Right lung (tissue), 5 donors: ENCODE measurements around the gene IL4I1. TPM values are rescaled to one million over a fixed set of nuclear protein-coding genes. Genes with fewer than 3 reads are reported as not detected.

Source experiments
- DNase-seq, 2 donors: peaks; one replicate each; pipeline ENCODE4 v3.0.0-alpha.2; 2013
- polyA plus RNA-seq, 5 donors: library from polyadenylated mRNA; unstranded; fragments of 120-200 nt; gene quantifications; one replicate each; pipeline versions ENCODE4 v1.2.1 to v1.2.3, GENCODE V29; 2013; ENCODE audit warnings: inconsistent platforms in 1 of 5, low replicate concordance in 1 of 5; ENCODE audit not compliant: insufficient read length in 5 of 5, insufficient read depth in 1 of 5

Gene IL4I1
- polyA plus RNA-seq, 5 donors, result 1.0 to 2.1 (median 1.5) TPM

- no peak for DNase-seq
Measured at GRCh38 chr19:49924004-49924880, 27.6 kb upstream of the IL4I1 start.

- no peak for DNase-seq
Measured at GRCh38 chr19:49923055-49924003, 26.6 kb upstream of the IL4I1 start.

- DNase-seq, result no peak
Measured at GRCh38 chr19:49921871-49922795, 25.4 kb upstream of the IL4I1 start.

DNA sequence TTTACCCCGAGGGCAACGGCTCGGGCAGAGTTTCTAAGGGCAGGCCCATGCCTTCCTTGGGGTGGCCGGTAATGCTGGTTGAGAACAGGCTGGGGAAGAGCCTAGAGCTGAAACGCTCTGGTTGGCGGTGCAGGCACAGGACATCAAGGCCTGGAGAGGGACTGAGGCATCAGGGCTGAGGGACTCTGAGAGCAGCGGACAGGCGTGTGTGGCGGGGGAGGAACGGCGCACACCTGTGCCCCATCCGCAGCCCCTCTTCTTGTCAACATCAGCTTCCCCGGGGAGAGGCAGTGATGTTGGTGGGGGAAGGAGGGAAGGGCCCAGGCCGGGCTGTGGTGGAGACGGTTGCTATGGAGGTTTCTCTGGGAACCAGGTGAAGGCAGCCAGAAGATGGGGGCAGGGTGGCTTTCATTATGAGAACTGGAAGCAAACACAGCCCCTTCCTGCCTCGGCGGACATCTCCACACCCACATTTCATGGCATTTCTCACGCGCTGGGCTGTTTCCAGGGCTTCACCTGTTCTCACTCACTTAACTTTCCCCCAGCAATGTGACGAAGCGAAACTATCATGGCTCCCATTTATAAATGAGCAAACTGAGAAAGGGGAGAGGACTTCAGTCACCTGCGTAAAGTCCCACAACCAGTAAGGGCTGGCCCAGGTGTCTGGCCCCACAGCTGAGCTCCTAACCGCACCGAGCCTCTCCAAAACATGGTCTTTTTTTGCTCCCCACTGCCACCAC, 24.1 kb upstream of the IL4I1 start:
- no peak for DNase-seq

DNA sequence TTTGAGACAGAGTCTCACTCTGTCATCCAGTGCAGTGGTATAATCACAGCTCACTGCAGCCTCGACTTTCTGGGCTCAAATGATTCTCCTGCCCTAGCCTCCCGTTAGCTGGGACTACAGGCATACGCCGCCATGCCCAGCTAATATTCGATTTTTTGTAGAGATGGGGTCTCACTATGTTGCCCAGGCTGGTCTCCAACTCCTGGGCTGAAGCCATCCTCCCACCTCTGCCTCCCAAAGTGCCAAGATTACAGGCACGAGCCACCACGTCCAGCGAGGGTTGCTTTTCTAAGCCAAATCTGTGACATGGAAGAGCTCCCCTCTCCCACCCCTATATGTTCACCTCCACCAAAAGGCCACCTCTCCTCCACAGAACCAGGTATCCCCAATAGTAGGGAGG, 21.4 kb upstream of the IL4I1 start:
- no peak for DNase-seq

DNA sequence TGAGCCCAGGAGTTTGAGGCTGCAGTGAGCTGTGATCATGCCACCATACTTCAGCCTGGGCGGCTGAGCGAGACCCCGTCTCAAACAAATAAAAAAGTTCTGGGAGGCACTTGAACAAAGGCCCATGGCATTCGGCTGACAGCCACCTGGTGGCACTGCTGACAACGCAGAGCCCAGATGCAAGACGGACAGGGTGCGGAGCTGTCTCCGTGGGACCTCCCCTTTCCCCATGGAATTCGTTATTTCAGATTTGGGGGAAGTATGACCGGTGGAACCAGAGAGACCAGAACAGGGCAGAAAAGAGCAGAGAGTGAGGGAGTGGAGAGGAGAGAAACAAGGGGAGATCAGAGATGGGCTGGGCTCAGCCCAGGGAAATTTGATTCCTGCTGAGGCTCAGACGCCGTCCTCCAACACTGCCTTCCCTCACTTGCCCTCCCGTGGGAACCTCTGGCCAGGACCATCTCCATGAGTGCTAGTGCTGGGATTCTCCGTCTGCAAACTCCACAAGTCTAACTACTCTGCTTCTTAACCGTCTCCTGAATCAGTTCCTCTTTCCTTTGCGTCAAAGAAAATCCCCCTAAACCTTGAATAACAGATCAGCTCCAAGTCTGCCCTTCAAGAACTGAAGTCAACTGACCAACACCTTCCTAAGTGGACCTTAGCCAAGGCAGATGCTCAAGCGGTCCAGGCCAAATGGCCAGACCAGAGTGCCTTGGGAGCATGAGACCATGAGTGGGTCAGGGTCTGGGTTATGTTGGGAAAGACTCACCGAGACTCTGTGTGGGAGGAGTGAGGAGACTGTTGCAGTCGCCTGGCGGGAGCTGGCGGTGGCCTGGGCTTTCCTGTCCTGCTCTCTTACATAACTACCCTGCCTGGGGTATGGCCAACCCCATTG, 20.4 kb upstream of the IL4I1 start:
- no peak for DNase-seq

- no peak for DNase-seq
Measured at GRCh38 chr19:49915271-49915670, 18.6 kb upstream of the IL4I1 start.

GRCh38 chr19:49913720-49914119, 17.0 kb upstream of the IL4I1 start:
- DNase-seq, result no peak

GRCh38 chr19:49912965-49913685, 16.4 kb upstream of the IL4I1 start:
- DNase-seq, result no peak

- DNase-seq, result no peak
Measured at GRCh38 chr19:49911381-49912145, 14.9 kb upstream of the IL4I1 start.

GRCh38 chr19:49910179-49910578, 13.5 kb upstream of the IL4I1 start:
- no peak for DNase-seq

DNA sequence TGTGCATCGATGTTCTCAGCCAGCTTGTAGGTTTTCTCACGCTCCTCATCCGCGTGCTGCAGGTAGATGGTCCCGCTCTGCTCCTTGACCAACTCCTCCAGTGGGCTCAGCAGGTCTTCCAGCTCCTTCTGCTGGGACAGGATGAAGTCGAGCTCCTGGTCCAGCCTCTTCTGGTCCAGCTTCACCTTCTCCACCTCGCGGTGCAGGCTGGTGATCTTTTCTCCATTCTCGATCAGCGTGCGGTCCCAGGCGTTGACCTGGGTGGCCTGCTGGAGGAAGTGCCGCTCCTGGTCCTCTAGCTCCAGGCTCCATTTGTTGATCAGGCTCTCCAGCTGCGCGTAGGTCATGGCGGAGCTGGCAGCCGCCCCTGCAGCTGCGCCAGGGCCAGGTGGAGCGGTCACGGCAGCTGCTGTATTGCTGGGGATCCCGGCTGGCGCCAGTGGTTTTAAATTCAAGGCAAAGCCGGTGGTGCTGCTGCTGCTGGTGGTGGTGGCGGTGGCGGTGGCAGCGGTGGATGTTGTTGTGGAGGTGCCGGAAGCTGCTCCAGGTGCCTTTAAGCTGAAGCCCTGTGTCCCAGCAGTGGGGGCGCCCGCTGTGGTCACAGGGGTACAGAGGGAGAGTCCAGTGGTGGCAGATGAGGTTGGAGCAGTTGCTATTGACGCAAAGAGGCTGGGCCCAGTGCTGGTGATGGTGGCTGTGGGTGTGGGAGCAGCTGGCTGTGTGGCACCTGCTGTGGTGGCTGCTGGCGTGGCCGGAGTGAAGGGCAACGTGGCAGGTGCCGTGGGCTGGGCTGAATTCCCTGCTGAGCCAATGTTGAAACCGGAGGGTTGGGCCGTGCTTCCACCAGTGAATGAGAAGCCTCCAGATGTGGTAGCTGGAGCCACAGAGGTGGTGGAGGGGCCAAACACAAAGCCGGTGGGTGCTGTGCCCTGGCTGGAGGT, 12.1 kb upstream of the IL4I1 start:
- no peak for DNase-seq

GRCh38 chr19:49907745-49908446, 11.2 kb upstream of the IL4I1 start:
- DNase-seq, result no peak

DNA sequence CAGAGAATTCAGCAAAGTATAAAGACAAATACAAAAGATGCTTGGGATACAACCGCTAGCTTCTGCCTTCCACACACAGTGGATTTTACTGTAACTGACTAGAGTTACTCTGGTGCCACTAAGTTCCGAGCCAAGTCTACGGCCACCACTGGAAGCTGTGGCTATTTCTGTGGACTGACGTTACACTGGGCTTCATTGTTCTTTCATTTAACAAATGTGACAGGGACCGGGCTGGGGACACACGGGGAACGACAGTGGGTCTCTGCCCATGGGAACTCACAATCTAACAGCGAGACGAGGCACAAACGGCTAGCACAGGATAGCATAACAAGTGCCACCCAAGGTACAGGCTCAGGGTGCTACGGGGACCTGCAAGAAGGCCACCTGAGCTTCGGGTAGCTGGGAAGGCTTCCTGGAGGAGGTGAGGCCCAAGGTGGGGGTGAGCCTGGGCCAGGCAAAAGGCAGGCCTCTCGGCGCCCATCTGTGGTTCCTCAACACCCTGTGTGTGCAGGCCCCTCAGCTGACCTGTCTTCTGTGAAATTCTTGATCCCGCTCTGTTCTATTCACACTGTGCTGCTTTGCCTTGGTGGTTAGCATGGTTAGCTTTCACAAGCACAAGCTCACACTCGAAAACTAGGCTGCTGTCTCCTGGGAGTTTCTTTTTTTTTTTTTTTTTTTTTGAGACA, 10.3 kb upstream of the IL4I1 start:
- DNase-seq, result no peak

GRCh38 chr19:49904136-49904535, 7.4 kb upstream of the IL4I1 start:
- no peak for DNase-seq
